G401 (cell line): ENCODE measurements around the gene LHFPL3. TPM values are rescaled to one million over a fixed set of nuclear protein-coding genes. Genes with fewer than 3 reads are reported as not detected.
"Not testable (repeated sequence)": the region's sequence is repeated elsewhere in the genome, so short reads cannot be mapped to it uniquely, and the experiment has no call there.

ENCODE experiments used
- DNase-seq: peaks from one replicate; pipeline ENCODE4 v3.0.0-alpha.2; 2015; ENCODE audit warnings: low spot score
- in situ Hi-C: cut with HindIII; loops from 2 replicates; pipeline ENCODE4 v1.10.0; 2016; ENCODE audit warnings: low sequenced_read_pairs, mixed read lengths
- total RNA-seq: library from RNA; depleted of rRNA; stranded (reverse); fragments of >200 nt; shearing (Covaris generic); gene quantifications from 2 replicates; pipeline ENCODE4 v1.2.3, GENCODE V29; 2014

Gene LHFPL3
- total RNA-seq, 1 experiment from 2014 or later, result not detected

DNA sequence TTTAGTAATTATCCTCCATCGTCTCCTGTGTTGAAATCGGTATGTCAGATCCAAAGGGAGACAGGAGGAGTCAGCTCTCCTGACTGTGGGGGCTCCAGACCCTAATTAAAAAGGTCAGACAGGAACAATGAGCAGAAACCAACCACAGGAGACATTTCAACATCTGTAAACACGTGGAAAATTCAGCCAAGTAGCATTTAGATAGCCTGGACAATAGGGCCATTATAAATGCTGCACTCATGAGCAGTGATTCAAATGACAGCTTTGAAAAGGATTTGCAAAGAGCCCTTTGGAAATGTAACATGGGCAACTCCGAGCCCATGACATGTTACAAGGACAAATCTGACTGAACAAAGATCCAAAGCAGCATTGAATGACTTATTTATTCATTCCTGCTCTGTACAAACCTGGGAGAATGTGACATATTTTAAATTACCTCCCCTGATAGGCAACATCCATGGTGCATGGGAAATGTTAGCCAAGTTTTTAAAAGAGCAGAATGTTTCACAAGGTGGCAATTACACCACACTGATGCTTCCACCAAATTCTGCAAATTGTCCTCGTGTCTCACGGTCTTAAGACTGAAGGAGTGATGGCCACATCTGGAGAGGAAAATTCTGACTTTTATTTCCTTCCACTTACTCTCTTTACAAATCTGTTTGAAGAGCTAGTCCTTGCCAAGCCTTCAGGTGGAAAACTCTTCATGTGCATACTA lies 572.3 kb downstream of the LHFPL3 start:
- no peak for DNase-seq
- in situ Hi-C loops, result no loop called here

DNA sequence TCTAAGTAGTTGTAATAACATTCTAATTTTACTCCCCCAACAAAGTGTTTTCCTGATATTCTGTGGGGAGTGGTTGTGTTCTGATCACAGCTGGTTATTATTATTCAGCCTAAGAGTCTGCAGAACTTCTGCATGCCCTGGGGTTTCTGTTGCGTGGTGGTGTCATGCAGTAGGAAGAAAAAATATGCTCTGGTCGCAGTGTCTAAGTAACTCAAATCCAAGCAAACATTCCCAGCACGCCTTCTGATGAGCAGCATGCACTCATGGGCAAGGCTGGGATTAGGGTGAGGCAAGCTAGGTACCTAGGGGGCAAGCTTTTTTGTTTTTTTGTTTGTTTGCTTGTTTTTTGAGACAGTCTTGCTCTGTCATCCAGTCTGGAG lies 572.8 kb downstream of the LHFPL3 start:
- in situ Hi-C loops, result no loop called here

DNA sequence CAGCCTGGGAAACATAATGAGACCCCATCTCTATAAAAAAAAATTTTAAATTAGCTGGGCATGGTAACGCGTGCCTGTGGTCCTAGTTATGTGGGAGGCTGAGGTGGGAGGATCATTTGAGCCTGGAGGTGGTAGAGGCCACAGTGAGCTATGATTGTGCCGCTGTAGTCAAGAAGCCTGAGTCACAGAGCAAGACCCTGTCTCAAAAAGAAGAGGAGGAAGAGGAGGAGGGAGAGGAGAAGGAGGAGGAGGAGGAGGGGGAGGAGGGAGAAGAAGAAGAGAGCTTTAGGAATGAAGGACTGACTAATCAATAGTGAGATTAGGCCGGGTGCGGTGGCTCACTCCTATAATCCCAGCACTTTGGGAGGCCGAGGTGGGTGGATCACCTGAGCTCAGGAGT lies 573.8 kb downstream of the LHFPL3 start:
- in situ Hi-C loops, result no loop called here
- DNase-seq, result no peak

More for the DNA sequence above, 572.8 kb downstream of the LHFPL3 start:
- no peak for DNase-seq

DNA sequence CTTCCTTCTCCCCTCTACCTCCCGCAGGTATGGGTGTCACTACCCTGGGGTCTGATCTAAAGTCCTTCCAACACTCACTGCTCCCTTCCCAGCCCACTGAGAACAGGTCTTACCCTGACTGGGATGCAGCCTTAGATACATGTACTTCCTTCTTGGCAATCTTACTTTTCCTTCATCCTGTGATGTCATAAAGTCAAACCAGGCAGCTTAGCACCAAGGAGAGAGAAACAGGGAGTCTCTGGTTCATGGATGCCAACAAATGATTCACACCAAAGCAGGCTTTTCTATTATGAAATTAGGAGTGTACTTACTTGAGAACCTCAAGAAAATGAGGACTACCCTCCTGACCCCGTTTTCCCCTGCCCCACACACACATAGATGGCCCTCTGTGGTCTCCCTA lies 574.6 kb downstream of the LHFPL3 start:
- in situ Hi-C loops, result no loop called here

DNA sequence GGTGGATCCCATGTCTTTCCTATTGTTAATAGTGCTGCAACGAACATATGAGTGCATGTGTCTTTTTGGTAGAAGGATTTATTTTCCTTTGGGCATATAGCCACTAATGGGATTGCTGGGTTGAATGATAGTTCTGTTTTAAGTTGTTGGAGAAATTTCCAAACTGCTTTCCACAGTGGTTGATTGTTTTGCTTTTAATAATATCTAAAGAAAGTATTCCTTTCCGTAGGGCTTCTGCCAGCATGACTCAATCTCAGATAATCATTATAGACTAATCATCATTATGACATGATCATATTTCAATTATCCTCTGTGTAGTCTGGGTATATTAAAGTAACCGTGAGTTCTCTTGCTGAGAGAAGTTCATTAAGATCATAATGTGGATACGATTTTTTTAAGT lies 575.4 kb downstream of the LHFPL3 start:
- no peak for DNase-seq
- in situ Hi-C loops, result no loop called here

More for the DNA sequence above, 574.6 kb downstream of the LHFPL3 start:
- no peak for DNase-seq

DNA sequence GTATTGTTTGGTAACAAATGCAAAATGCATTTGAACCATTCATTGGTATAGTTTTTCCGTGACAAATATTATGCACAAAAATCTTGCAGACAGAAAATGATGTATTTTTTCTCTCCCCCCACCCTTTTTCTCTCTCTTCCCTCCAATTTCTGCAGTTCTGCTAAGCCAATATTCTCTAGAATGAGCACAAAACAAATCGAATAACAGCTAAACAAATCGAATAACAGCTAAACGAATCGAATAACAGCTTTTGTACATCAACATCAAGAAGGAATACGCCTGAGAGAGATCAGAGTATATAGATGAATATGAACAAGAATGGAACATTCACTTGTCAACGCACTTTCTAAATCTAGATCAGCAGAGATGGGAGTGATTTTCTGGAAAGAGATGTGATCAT lies 577.6 kb downstream of the LHFPL3 start:
- in situ Hi-C loops, result no loop called here

DNA sequence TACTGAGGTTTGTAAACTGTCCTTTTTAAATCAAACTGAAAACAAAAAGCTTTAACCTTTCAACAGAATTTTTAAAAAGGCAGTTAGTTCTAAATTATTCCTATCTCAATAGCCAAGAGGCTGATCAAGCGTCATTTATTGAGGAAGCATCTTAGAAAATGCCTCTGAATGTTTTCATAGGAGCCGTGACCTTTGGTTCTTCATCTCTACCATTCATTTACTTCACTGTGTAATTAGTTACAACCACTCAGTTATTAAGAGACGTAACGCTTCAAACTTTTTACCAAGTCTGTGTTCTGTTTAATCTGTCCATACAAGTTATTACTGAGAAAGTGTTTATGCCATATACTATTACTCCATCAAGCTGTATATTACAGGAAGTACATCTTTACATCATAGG lies 578.2 kb downstream of the LHFPL3 start:
- DNase-seq, result no peak
- in situ Hi-C loops, result no loop called here

More for the DNA sequence above, 577.6 kb downstream of the LHFPL3 start:
- no peak for DNase-seq

DNA sequence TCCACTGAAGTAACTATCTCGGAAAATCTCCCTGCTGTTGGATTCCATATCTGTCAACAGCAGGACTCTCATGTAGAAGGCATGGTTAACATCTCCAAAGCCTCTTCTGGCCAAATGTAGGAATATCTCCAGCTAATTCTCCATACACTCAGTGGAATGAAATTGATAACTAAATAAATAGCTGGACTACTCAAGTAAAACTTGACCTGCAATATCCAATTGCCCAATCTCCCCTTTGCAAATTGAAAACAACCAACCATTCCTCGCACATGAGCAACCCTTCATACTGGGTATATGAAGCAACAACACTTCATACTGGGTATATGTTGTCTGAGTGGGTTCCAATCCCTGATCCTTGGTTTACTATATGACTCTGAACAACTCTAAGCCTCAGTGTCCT lies 580.2 kb downstream of the LHFPL3 start:
- in situ Hi-C loops, result no loop called here

DNA sequence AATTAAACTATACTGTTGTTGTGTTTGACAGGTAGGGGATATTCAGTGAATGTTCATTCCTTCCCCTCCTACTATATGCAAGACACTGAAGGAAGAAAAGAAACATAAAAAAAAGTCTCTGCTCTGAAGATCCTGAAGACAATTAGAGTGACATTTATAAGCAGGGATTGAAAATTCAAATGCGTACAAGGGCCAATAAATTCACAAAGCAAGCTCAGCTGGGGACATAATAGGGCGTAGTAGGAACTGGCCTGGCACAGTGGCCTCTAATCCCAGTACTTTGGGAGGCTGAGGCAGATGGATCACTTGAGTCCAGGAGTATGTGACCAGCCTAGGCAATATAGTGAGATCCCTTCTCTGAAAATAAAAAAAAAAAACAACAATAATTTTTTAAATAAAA lies 580.7 kb downstream of the LHFPL3 start:
- DNase-seq, result no peak
- in situ Hi-C loops, result no loop called here

More for the DNA sequence above, 580.2 kb downstream of the LHFPL3 start:
- DNase-seq, result no peak

DNA sequence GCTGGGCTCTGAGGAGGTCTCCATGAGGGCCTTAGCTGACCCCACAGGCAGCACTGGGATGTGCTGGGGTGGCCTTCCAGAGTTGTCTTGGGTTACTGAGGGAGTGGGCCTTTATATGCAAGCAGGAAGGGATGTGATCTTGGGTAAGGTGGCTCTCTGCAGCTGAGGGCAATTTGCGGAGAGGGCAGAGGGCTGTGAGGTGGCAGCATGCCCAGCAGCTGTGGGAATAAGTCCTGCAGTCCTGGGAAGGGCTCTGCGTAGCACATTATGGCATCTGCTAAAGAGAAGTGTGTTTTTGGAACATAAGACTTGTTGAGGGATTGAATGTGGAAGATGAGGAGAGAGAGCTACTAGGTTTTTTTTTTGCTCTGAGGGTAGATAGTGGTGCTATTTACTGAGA lies 586.0 kb downstream of the LHFPL3 start:
- in situ Hi-C loops, result no loop called here

DNA sequence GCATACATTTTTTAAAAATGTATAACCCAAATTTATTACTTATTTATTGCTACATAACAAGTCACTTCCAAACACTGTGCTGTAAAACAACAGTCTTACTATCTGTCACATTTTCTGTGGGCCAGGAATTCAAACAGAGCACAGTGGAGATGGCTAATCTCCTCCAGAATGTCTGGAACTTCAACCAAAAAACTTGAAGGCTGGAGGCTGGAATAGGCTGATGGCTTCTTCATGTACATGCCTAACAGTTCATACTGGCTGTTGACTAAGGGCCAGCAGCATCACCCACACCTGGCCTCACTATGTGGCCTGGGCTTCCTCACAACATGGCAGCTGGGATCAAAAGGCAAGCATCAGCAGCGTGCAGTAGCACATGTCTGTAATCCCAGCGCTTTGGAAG lies 593.2 kb downstream of the LHFPL3 start:
- in situ Hi-C loops, result no loop called here
- no peak for DNase-seq

More for the DNA sequence above, 586.0 kb downstream of the LHFPL3 start:
- no peak for DNase-seq

DNA sequence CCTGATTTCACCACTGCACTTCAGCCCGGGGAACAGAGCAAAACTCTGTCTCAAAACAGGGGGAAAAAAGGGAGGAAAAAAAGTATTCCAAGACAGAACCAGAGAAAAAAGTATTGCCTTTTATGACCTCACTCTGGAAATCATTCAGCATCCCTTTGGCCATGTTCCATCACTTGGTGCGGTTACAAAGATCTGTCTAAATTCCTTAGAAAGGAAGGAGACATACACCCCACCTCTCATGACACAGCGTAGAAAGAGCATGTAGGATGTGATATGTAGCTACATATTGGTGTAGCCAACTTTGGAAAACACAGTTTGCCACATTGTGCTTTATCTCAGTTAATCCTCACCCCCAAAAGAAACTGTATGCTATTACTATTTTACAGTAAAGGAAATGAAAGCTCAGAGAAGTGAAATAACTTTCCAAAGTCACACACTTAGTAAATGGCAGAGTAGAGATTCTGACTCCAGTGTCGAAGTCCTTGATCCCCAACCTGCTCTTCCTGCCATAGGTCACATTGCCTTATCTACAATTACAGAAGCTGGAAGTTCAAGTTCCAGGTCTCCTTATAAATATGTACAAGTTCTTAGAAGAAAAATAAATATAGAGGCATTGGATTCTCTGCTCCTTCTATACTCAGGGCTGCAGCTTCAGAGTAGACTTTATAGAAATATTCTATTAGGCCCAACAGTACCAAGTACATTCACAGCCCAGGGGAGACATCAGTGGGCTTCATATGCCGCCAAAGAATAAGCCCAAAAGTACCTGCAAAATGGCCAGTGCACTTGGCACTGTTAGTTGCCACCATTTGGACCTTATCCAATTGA lies 594.0 kb downstream of the LHFPL3 start:
- DNase-seq, result no peak
- in situ Hi-C loops, result no loop called here

DNA sequence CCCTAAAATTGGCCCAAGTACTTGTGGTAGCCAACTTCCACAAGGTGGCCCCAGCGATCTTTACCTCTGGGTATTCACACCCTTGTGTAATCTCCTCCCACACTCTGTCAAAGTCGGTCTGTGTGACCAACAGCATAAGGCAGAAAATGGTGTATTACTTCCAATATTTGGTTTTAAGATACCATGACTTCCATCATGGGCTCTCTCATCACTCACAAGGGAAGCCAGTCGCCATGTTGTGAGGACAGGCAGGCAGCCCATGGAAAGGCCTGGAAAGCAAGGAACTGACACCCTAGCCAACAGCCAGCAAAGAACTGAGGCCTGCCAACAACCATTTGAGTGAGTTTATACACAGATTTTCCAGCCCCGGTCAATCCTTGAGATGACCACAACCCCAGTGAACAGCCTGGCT lies 594.6 kb downstream of the LHFPL3 start:
- DNase-seq, result peak; percentile 51
- in situ Hi-C loops, result no loop called here

DNA sequence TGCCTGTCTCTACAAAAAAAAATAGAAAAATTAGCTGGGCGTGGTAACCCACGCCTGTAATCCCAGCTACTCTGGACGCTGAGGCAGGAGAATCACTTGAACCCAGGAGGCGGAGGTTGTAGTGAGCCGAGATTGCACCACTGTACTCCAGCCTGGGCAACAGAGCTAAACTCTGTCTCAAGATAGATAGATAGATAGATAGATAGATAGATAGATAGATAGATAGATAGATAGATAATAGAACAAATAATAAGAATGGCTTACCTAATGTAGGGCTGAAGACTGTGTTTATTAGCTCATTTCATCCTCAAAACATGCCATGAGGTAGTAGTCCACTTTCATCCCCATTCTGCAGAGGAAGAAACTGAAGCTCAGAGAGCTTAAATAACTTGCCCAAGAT lies 597.8 kb downstream of the LHFPL3 start:
- DNase-seq, in situ Hi-C loops: not testable (repeated sequence)

DNA sequence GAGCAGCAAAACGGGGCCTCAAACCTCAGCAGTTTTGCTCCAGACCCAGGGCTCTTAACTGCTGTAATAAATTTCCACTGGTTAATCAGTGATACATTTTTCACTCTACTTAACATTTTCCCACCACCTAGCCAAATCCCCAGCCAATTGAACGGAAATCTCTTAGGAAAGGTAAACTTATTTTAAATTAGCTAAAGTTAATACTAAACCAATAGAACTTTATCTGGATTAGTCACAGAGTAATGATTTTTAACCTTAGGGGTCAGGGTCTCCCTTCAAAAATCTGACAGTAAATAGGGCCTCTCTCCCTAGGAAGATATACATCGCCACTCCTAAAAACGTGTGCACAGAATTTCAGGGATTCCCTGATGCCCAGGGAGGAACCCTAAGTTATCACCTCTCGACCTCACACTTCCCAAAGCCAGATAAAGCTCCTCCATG lies 598.2 kb downstream of the LHFPL3 start:
- in situ Hi-C loops, result no loop called here
- no peak for DNase-seq

DNA sequence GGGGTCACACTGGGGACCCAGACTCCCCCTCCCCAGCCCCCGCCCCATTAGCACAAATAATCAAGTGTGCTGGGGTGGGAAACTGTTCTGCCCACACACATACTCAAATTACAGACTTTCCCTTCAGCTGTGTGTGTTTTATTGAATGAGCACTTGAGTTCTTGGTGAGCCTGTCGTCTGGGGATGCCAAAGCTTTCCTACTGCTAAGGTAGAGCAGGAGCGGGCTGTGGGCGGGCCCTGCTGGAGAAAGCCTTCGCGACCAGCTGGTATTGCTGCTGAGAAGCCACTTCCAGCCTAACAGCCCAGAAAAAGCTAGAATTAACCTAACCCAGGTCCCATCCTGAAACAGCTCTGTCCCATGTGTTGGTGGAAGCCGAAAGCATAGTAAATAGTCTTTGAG lies 598.7 kb downstream of the LHFPL3 start:
- no peak for DNase-seq
- in situ Hi-C loops, result no loop called here

DNA sequence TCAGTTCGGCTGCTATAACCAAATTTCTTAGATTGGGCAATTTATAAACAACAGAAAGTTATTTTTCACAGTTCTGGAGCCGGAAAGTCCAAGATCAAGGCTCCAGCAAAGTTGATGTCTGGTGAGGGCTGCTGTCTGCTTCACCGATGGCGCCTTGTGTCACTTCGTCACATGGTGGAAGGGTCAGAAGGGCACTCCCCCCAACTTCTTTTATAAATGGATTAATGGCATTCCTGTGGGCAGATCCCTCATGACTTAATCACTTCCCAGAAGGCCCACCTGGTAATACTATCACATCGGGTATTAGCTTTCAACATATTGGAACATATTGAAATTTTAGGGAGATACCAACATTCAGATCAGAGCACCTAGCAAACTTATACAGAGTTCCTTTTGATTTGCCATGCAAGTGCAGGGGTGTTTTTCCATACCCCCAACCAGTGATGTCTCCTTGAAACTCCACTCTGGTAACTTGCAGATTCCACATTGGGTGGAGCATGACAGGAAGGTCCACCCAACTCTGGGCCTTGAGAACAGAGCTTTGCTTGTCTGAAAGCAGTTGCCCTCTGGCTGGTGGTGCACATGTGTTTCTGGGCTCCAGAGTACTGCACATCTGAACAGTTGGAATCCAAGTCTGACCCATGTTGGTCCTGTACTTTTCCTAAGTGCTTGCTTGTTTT lies 600.5 kb downstream of the LHFPL3 start:
- in situ Hi-C loops, result no loop called here
- no peak for DNase-seq

DNA sequence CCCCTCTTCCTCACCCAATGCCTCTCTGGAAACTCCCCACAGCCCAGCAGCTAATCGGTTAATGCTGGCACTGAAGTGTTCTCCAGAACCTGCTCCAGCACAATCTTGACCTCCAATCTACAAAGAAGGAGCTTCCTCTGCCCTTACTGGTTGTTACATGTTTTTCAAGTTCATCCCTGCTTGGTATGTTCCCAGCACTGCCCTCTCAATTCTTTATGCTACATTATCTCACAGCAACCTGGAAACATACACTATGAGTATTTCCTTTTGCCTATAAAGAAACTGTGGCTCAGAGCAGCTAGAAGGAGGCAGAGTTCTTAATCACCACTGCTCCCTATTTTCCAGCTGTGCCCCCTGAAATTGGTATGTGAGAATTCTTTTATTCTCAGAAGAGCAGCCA lies 601.5 kb downstream of the LHFPL3 start:
- in situ Hi-C loops, result no loop called here
- DNase-seq, result no peak

DNA sequence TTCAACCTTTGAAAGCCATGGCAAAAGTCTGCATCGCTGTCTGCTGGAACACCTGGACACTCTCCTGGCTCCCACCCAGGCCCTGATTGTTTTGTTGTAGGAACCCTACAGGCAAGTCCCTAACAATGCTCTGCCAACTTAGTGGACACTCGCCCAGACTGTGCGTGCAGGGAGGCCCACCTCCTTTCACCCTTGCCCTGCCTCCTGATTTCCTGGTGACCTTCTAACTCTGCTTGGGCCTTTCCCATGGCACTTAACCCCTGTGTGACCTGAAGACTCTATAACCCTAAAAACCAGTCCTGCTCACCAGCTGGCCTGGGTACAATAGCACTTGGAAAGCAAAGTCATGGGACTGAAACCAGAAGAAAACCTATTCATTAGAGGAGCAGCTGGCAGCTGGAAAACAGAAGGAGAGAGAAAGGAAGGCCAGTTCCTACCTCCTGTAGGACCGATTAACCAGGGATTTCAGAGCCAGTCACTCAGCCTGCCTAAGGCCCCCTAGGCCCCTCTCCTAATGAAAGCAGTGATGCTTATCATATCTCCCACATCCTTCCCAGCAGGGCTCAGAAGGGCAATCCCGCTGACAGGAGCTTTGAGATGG lies 602.9 kb downstream of the LHFPL3 start:
- DNase-seq, result no peak
- in situ Hi-C loops, result no loop called here

DNA sequence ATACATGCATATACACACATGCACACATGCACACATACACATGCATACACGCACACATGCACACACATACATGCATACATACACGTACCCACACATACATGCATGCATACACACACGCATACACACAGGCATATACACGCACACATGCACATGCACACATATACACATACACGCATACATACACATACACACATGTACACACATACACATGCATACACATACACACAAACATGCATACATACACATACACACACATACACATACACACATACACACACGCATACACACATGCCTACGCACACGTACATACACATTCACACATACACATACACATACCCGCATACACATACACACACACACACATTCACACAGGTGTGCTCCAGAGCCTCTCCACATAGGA lies 604.6 kb downstream of the LHFPL3 start:
- no peak for DNase-seq
- in situ Hi-C loops, result no loop called here
